Measurements from ENCODE around the gene PGAM2. TPM values are rescaled to one million over a fixed set of nuclear protein-coding genes. Genes with fewer than 3 reads are reported as not detected.

PGAM2 gene
- total and polyA plus RNA-seq, 2 of the 13 experiments (the other 11 are each of a cell fraction or from before 2014, with no cell fraction given), result 0.22 TPM; not detected in 1

GRCh38 chr7:44044315-44045225, 20.8 kb downstream of the PGAM2 start, which contains the start of gene DBNL (continued):
- 0 out of 2 replicates have a peak, but pooled peaks have one; percentile 30 for TF ChIP-seq MLXIP (CRISPR knock-in tag; IDR thresholded peaks at IDR 0.05; ENCODE audit: borderline replicate concordance)
- TF ChIP-seq ZNF18 (CRISPR knock-in tag; IDR thresholded peaks at IDR 0.05; ENCODE audit: insufficient replicate concordance), result peak; percentile 84
- no peak for TF ChIP-seq ZMYM3 (CRISPR knock-in tag; IDR thresholded peaks at IDR 0.05)
- peak; percentile 65; the same call in 1 of the 2 replicates for TF ChIP-seq ATF7-NPFF (CRISPR knock-in tag; IDR thresholded peaks at IDR 0.05; ENCODE audit: low read depth)
- TF ChIP-seq ZNF230 (CRISPR knock-in tag; IDR thresholded peaks at IDR 0.05), result peak; percentile 87; the same call in 1 of the 2 replicates
- no peak for TF ChIP-seq CHCHD3 (CRISPR knock-in tag; IDR thresholded peaks at IDR 0.05)
- no peak for TF ChIP-seq SCMH1 (CRISPR knock-in tag; IDR thresholded peaks at IDR 0.05; ENCODE audit: borderline replicate concordance)
- no peak for TF ChIP-seq ZNF235 (CRISPR knock-in tag; IDR thresholded peaks at IDR 0.05; ENCODE audit: borderline replicate concordance)
- TF ChIP-seq PATZ1 (CRISPR knock-in tag; IDR thresholded peaks at IDR 0.05), result peak; percentile 46
- peak; percentile 73; the same call in 1 of the 2 replicates for TF ChIP-seq RNF2 (conservative IDR thresholded peaks at IDR 0.05; ENCODE audit: low read depth)
- peak; percentile 23; the same call in 1 of the 2 replicates for TF ChIP-seq ZNF543 (CRISPR knock-in tag; IDR thresholded peaks at IDR 0.05)
- TF ChIP-seq ZNF572 (CRISPR knock-in tag; IDR thresholded peaks at IDR 0.05), result peak; percentile 63; the same call in 1 of the 2 replicates
- no peak for TF ChIP-seq ZNF30 (CRISPR knock-in tag; IDR thresholded peaks at IDR 0.05)
- peak; percentile 69; the same call in 1 of the 2 replicates for TF ChIP-seq MEF2D (CRISPR knock-in tag; IDR thresholded peaks at IDR 0.05)
- TF ChIP-seq FOXC1 (CRISPR knock-in tag; IDR thresholded peaks at IDR 0.05; ENCODE audit: borderline replicate concordance), result peak; percentile 50; the same call in 1 of the 2 replicates
- peak; percentile 91 for TF ChIP-seq HBP1 (CRISPR knock-in tag; IDR thresholded peaks at IDR 0.05; ENCODE audit: low read depth)
- TF ChIP-seq HIVEP1 (CRISPR knock-in tag; IDR thresholded peaks at IDR 0.05), result no peak; the same call in 1 of the 2 replicates
- TF ChIP-seq ETV6 (CRISPR knock-in tag; conservative IDR thresholded peaks at IDR 0.05), result no peak
- TF ChIP-seq ZNF788 (CRISPR knock-in tag; IDR thresholded peaks at IDR 0.05; ENCODE audit: borderline replicate concordance), result peak; percentile 61; the same call in 1 of the 2 replicates
- TF ChIP-seq CENPX (CRISPR knock-in tag; IDR thresholded peaks at IDR 0.05), result no peak

Measured in HepG2 (cell line).